MM.1S (cell line): Measurements from ENCODE around the gene RAB44.

Experiments used
- EZH2 ChIP-seq: fragments of 300-600 bp; sonication (generic); optimal IDR thresholded peaks from 2 replicates; pipeline ENCODE3; 2017; ENCODE audit warnings: low read depth, mild to moderate bottlenecking, antibody characterized with exemption, low read length, mixed read lengths
- EZH2phosphoT487 ChIP-seq: fragments of 300-600 bp; sonication (generic); IDR thresholded peaks from 2 replicates; pipeline ENCODE4 v1.6.1; 2018; ENCODE audit warnings: antibody characterized with exemption, low read length
- TF ChIP-seq, protein P1 (sequence below): fragments of 300-600 bp; sonication (generic); IDR thresholded peaks from 2 replicates; pipeline ENCODE4 v1.5.1; 2016; ENCODE audit warnings: antibody characterized with exemption, low read length, mixed read lengths

GRCh38 chr6:36702656-36703055 is 5.0 kb downstream of the RAB44 start:
- TF ChIP-seq, protein P1, sequence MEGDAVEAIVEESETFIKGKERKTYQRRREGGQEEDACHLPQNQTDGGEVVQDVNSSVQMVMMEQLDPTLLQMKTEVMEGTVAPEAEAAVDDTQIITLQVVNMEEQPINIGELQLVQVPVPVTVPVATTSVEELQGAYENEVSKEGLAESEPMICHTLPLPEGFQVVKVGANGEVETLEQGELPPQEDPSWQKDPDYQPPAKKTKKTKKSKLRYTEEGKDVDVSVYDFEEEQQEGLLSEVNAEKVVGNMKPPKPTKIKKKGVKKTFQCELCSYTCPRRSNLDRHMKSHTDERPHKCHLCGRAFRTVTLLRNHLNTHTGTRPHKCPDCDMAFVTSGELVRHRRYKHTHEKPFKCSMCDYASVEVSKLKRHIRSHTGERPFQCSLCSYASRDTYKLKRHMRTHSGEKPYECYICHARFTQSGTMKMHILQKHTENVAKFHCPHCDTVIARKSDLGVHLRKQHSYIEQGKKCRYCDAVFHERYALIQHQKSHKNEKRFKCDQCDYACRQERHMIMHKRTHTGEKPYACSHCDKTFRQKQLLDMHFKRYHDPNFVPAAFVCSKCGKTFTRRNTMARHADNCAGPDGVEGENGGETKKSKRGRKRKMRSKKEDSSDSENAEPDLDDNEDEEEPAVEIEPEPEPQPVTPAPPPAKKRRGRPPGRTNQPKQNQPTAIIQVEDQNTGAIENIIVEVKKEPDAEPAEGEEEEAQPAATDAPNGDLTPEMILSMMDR: no peak
- no peak for TF ChIP-seq EZH2
- TF ChIP-seq EZH2phosphoT487: no peak
